ENCODE results near the gene MYLK2.

DNA sequence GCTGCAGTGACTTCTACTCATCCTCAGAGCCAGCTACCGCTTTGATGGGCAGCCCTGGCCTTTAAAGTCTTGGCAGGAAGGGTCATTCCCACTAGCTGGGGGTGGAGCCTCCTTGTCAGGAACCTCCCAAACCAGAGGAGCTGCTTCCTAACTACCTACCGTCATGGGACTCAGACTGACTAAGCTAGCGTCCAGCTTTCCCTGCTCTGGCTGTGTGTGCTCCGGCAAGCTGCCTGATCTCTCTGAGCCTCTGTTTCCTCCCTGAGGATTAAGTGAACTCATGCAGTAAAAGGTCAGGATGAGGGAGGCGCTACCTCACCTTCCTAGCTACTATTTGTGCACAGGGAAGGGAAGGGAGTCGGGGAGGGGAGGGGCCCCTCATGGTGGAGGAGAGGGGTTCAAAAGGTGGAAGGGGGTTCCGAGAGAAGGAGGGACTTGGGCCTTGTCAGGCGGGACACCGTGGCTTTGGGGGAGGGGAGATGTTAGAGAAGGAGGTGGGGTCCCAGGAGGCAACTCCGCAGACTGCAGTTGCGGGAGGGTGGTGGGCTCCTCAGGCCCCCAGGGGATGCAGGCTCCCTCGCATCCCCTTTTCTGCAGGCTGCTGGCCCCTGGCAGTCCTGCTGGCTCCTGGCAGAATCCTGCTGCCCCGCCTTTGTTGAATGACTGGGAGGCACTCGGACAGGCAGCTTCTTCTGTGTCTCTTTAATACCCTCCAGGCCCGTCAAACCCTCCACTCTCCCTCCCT is 41.4 kb downstream of the MYLK2 start:
- no peak for TF ChIP-seq CTCF (IDR thresholded peaks at IDR 0.05)
- peak in 1 of 2 donors; percentile 54 for TF ChIP-seq POLR2A (IDR thresholded peaks at IDR 0.05)

Measured in adrenal gland (tissue), 5 donors.